ENCODE results near the gene SORCS2.

- TF ChIP-seq EZH2 (IDR thresholded peaks at IDR 0.05; ENCODE audit: borderline replicate concordance, low read depth, low read length, poor library complexity, severe bottlenecking) (no peak), CTCF (conservative IDR thresholded peaks at IDR 0.05; ENCODE audit: low read depth, low read length) (no peak)
Measured at GRCh38 chr4:7687006-7687405, 494.7 kb downstream of the SORCS2 start.

Measured in A673 (cell line).